CD4-positive, alpha-beta memory T cell (primary cell): ENCODE results near the gene GABRR3. TPM values are rescaled to one million over a fixed set of nuclear protein-coding genes. Genes with fewer than 3 reads are reported as not detected.
A peak's percentile ranks its signal among the peaks of the same experiment; 100 is the strongest.

Experiments
- CTCF ChIA-PET: fragments of 350-600 bp; sonication (Branson Sonifier 250); formaldehyde crosslinking; loops from one replicate; lab custom pipeline; 2021; ENCODE audit warnings: inconsistent platforms; ENCODE audit not compliant: partially characterized antibody; lab: Charles Lee
- POLR2A ChIA-PET: fragments of 350-600 bp; sonication (Branson Sonifier 250); formaldehyde crosslinking; loops from one replicate; lab custom pipeline; 2021; ENCODE audit not compliant: partially characterized antibody; lab: Charles Lee
- DNase-seq, 5 donors: peaks; one replicate each; pipeline versions ENCODE4 v3.0.0 to v3.0.0-alpha.2; 2020 to 2022; ENCODE audit warnings: mixed read lengths in 1 of 5
- H3K27ac ChIP-seq: one replicate; pipeline ENCODE4 v1.7.0; 2013; ENCODE audit warnings: low read depth, low read length
- H3K27me3 ChIP-seq: 2 replicates; pipeline ENCODE4 v1.7.0; 2013; ENCODE audit warnings: mild to moderate bottlenecking, low read length, moderate library complexity; ENCODE audit not compliant: insufficient read depth
- H3K36me3 ChIP-seq: 2 replicates; pipeline ENCODE4 v1.7.0; 2013; ENCODE audit warnings: mild to moderate bottlenecking, low read length, moderate library complexity; ENCODE audit not compliant: insufficient read depth
- H3K4me1 ChIP-seq: 2 replicates; pipeline ENCODE4 v1.7.0; 2013; ENCODE audit warnings: mild to moderate bottlenecking, low read length, moderate library complexity; ENCODE audit not compliant: insufficient read depth
- H3K4me3 ChIP-seq, 2 donors: one replicate each; pipeline ENCODE4 v1.7.0; 2013; ENCODE audit warnings: low read length in 2 of 2, mild to moderate bottlenecking in 1 of 2
- H3K9me3 ChIP-seq, 2 donors: one replicate each; pipeline ENCODE4 v1.7.0; 2013; ENCODE audit warnings: low read length in 2 of 2, control low read depth in 1 of 2; ENCODE audit not compliant: control insufficient read depth in 1 of 2
- H3K27ac Mint-ChIP-seq, 7 donors: one replicate each; pipeline ENCODE4 v1.8.0; 2020 to 2021; ENCODE audit warnings: mixed read lengths in 7 of 7, mild to moderate bottlenecking in 6 of 7, inconsistent platforms in 3 of 7, moderate library complexity in 3 of 7
- H3K27me3 Mint-ChIP-seq, 2 donors: one replicate each; pipeline ENCODE4 v1.8.0; 2020 to 2021; ENCODE audit warnings: mixed read lengths in 2 of 2
- H3K36me3 Mint-ChIP-seq, 2 donors: one replicate each; pipeline ENCODE4 v1.8.0; 2020 to 2021; ENCODE audit warnings: mixed read lengths in 2 of 2, inconsistent platforms in 1 of 2, mild to moderate bottlenecking in 1 of 2
- H3K4me1 Mint-ChIP-seq, 4 donors: one replicate each; pipeline ENCODE4 v1.8.0; 2020 to 2021; ENCODE audit warnings: mixed read lengths in 4 of 4, mild to moderate bottlenecking in 1 of 4
- H3K4me3 Mint-ChIP-seq, 8 donors: one replicate each; pipeline ENCODE4 v1.8.0; 2020 to 2021; ENCODE audit warnings: mixed read lengths in 8 of 8, mild to moderate bottlenecking in 7 of 8, moderate library complexity in 6 of 8, inconsistent platforms in 3 of 8
- H3K9me3 Mint-ChIP-seq, 8 donors: one replicate each; pipeline ENCODE4 v1.8.0; 2020 to 2021; ENCODE audit warnings: mixed read lengths in 8 of 8, mild to moderate bottlenecking in 5 of 8, inconsistent platforms in 3 of 8, moderate library complexity in 1 of 8
- intact Hi-C: fragments of 100-400 bp; cut with micrococcal nuclease; formaldehyde crosslinking; loops from one replicate; pipeline ENCODE4 v1.15.1; 2023
- polyA plus RNA-seq, 2 donors: library from polyadenylated mRNA; unstranded; fragments of 300-500 nt; fragmentation: Illumina TruSeq; gene quantifications; one replicate each; pipeline ENCODE4 v1.2.3, GENCODE V29; 2021
- total RNA-seq, 2 experiments: library from RNA; stranded (reverse); gene quantifications; one replicate each; pipeline ENCODE4 v1.2.3, GENCODE V29; 2021

Gene GABRR3
- total and polyA plus RNA-seq, 4 experiments from 2014 or later = 0.03 to 0.17 TPM; not detected in 2

DNA sequence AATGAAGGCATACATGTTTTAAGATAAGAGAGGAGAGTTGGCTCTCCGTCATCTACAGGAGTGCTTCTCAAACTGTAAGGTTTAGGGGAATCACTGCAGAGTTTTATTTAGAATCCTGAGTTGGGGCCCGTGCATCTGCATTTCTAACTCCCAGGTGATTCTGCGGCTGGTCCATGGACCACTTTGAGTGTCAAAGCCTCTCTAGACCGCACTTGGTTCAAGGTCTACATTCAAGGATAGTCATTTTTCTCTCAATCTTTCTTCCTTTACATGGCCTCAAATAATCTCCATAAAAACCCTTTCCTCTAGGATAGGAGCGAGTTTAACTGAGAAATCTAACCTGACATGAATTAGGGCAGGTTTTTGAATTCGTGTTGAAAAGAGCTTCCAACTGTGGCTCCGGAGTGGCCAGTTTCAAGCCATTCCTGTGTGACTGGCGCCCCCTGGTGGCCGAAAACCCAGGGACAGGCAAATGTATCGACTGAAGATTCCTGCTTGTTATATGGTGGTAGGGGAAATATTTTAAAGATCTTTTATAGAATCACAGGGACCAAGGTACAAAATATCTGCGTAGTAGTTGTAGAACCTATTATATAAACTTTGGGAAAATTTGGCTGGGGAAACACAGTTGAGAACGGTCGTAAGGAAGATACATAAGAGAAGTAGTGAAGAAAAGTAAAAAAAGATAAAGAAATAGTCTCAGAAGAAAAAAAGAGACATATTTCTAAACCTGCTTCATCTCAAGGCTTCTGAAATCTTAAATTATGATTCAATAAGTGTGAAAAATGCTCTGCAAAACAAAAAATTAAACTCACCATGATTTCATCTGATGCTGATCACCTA lies 11.9 kb downstream of the GABRR3 start:
- H3K27ac Mint-ChIP-seq = peak overlapping the region in 6 of 7 donors; percentile 6 to 72 (median 36)
- H3K36me3 Mint-ChIP-seq = no peaks in the 10 kb centered on the region
- H3K4me1 Mint-ChIP-seq = peaks cover under 1 to 5% (median 5%) of the 10 kb centered on the region in 4 donors
- H3K4me3 Mint-ChIP-seq = no peak overlapping the region
- H3K27me3 Mint-ChIP-seq = no peaks in the 10 kb centered on the region
- Histone ChIP-seq H3K27ac (no peak overlapping the region), H3K4me1 (peaks cover 1% of the 10 kb centered on the region), H3K27me3 (no peaks in the 10 kb centered on the region), H3K36me3 (no peaks in the 10 kb centered on the region), H3K9me3 (no peaks in the 10 kb centered on the region), H3K4me3 (no peak overlapping the region)
- ChIA-PET CTCF (interaction anchor here (0.6 to 8.1 kb wide), 33 partner anchors 10 to 550 kb away, joined by 3 to 174 read pairs (median 5); partner anchors contain the start of genes ARL6 and CRYBG3), POLR2A (interaction anchor here (1.0 kb wide), 2 partner anchors 52 to 223 kb away, joined by 3 read pairs; no protein-coding TSS in a partner anchor)
- no peaks in the 10 kb centered on the region for H3K9me3 Mint-ChIP-seq
- DNase-seq = peak; percentile 77 to 84 (median 81)
- intact Hi-C loops = loop anchor here (1.0 to 2.0 kb wide), 6 partner anchors 51 to 1160 kb away; partner anchors contain the start of gene RIOX2

DNA sequence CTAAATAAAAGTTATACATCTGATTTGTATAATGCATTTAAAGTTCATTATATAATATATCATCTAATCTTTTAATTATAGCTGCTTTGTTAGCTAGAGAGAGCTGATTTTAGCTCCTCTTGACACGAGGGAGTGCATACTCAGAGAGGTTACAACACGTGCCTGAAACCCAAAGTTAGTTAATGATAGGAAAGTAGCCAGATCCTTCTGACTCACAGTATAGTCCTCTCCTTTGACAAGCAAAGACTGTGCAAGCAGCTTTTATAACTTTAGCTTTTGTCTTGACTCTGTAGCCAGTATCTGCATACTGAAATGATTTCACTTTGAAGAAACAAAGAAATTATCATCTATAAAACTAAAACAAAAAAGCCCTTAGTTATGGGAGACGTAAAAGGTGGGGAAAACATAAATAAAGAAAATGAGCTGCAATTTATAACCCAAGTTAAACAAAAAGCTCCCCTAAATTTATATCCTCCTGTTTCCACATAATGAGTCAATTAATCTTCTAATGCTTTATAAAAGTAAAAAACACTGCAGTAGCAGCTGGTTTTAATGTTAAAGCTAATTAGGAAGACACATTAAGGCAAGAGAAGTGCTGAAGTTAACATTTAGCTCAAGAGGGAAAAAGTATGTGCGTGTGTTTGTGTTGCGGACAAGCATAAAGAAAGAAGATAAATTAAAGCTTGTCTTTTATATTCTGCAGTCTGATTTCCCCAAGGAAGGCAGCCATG lies 13.1 kb downstream of the GABRR3 start:
- Mint-ChIP-seq H3K27ac (peak overlapping the region in 1 of 7 donors; percentile 46), H3K27me3 (no peaks in the 10 kb centered on the region), H3K36me3 (no peaks in the 10 kb centered on the region), H3K4me1 (peaks cover 0 to 5% (median 5%) of the 10 kb centered on the region in 4 donors), H3K4me3 (no peak overlapping the region), H3K9me3 (no peaks in the 10 kb centered on the region)
- H3K27ac ChIP-seq = no peak overlapping the region
- no peaks in the 10 kb centered on the region for H3K36me3 ChIP-seq
- DNase-seq = no peak
- ChIA-PET CTCF (interaction anchor here (0.5 to 8.1 kb wide), 34 partner anchors 9 to 1810 kb away, joined by 3 to 174 read pairs (median 4); partner anchors contain the start of genes ARL6, CMSS1 and CRYBG3), POLR2A (interaction anchor here (1.6 kb wide), 1 partner anchor 201 kb away, joined by 5 read pairs; no protein-coding TSS in a partner anchor)
- H3K9me3 ChIP-seq = no peaks in the 10 kb centered on the region
- no peaks in the 10 kb centered on the region for H3K27me3 ChIP-seq
- no peak overlapping the region for H3K4me3 ChIP-seq
- intact Hi-C loops = loop anchor here (2.0 kb wide), 2 partner anchors 303 to 1159 kb away; no protein-coding TSS in a partner anchor
- no peaks in the 10 kb centered on the region for H3K4me1 ChIP-seq

DNA sequence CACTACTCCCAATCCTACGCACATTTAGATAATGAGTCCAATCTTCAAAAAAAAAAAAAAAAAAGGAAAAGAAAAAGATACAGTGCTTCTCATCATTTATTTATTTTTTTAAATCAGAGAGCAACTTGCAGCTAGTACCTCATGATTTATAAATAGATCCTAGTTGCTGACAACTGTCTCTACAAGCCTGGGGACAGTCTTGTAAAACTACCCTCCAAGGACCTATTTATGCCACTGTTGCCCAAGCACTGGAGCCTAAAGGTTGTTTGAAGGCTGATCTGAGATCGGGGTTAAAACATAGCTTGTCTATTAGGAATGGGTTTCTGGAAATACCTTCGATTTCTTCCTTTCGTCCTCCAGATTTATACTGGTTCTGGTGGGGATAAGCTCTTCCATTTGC lies 14.7 kb downstream of the GABRR3 start:
- Histone ChIP-seq H3K27ac (no peak overlapping the region), H3K36me3 (no peaks in the 10 kb centered on the region), H3K4me3 (no peak overlapping the region), H3K9me3 (no peaks in the 10 kb centered on the region), H3K4me1 (no peaks in the 10 kb centered on the region), H3K27me3 (no peaks in the 10 kb centered on the region)
- no peak for DNase-seq
- H3K27ac Mint-ChIP-seq = no peak overlapping the region
- ChIA-PET POLR2A (no interaction called here), CTCF (interaction anchor here (0.9 to 8.1 kb wide), 10 partner anchors 9 to 1798 kb away, joined by 3 to 174 read pairs (median 4); partner anchors contain the start of gene CMSS1)
- H3K36me3 Mint-ChIP-seq = no peaks in the 10 kb centered on the region
- no peak overlapping the region for H3K4me3 Mint-ChIP-seq
- peaks cover 0 to 1% (median 0%) of the 10 kb centered on the region in 8 donors for H3K9me3 Mint-ChIP-seq
- H3K4me1 Mint-ChIP-seq = peaks cover 0 to 5% (median 5%) of the 10 kb centered on the region in 4 donors
- no peaks in the 10 kb centered on the region for H3K27me3 Mint-ChIP-seq
- intact Hi-C loops = no loop called here

DNA sequence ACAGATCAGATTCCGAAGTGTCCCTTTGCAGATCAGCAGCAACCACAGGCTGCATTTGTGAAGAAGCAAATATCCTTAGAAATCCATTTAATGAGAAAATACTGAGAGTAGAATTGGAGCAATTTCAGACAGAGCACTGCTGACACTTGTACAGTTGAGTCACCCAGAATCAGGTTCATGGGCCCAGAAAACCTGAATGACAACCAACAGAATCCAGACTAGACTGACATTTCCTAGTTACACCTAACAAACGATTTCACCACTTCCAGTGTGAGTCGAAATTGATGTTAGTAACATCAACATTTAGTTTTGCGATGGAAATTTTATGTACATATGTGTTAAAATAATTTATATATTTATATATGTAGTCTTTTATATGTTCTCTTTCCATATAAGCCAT lies 16.8 kb downstream of the GABRR3 start:
- no peaks in the 10 kb centered on the region for H3K9me3 ChIP-seq
- Mint-ChIP-seq H3K27me3 (peaks cover 2% of the 10 kb centered on the region in 2 donors), H3K4me1 (peaks cover 0 to 4% (median 4%) of the 10 kb centered on the region in 4 donors), H3K27ac (no peak overlapping the region), H3K9me3 (peaks cover 0 to 1% (median 0%) of the 10 kb centered on the region in 8 donors), H3K36me3 (no peaks in the 10 kb centered on the region), H3K4me3 (no peak overlapping the region)
- CTCF ChIA-PET = interaction anchor here (0.8 kb wide), 1 partner anchor 224 kb away, joined by 3 read pairs; no protein-coding TSS in a partner anchor
- H3K27ac ChIP-seq = no peak overlapping the region
- POLR2A ChIA-PET = no interaction called here
- H3K4me1 ChIP-seq = no peaks in the 10 kb centered on the region
- H3K4me3 ChIP-seq = no peak overlapping the region
- DNase-seq = no peak
- H3K27me3 ChIP-seq = no peaks in the 10 kb centered on the region
- intact Hi-C loops = no loop called here
- no peaks in the 10 kb centered on the region for H3K36me3 ChIP-seq

DNA sequence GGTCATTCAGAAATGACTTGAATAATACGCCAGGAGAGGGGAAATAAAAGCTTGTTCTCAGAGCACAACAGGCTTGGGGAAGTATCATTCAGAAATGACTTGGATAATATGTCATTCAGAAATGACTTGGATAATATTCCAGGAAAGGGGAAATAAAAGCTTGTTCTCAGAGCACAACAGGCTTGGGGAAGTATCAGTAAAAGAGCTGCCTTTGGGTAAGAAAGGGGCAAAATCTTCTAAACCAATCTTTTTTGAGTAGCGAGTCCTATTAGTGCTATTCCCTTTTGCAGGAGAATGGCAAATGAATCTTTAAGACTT lies 20.9 kb downstream of the GABRR3 start:
- ChIA-PET POLR2A (no interaction called here), CTCF (interaction anchor here (1.2 to 4.5 kb wide), 4 partner anchors 9 to 26 kb away, joined by 5 to 33 read pairs (median 6); no protein-coding TSS in a partner anchor)
- Histone ChIP-seq H3K27me3 (no peaks in the 10 kb centered on the region), H3K4me3 (no peak overlapping the region), H3K27ac (no peak overlapping the region), H3K4me1 (no peaks in the 10 kb centered on the region), H3K9me3 (no peaks in the 10 kb centered on the region), H3K36me3 (no peaks in the 10 kb centered on the region)
- no peaks in the 10 kb centered on the region for H3K4me1 Mint-ChIP-seq
- no peaks in the 10 kb centered on the region for H3K36me3 Mint-ChIP-seq
- DNase-seq = no peak
- no peak overlapping the region for H3K4me3 Mint-ChIP-seq
- H3K9me3 Mint-ChIP-seq = peaks cover 0 to 1% (median 0%) of the 10 kb centered on the region in 8 donors
- intact Hi-C loops = no loop called here
- H3K27me3 Mint-ChIP-seq = peaks cover 2 to 7% of the 10 kb centered on the region in 2 donors
- H3K27ac Mint-ChIP-seq = no peak overlapping the region

DNA sequence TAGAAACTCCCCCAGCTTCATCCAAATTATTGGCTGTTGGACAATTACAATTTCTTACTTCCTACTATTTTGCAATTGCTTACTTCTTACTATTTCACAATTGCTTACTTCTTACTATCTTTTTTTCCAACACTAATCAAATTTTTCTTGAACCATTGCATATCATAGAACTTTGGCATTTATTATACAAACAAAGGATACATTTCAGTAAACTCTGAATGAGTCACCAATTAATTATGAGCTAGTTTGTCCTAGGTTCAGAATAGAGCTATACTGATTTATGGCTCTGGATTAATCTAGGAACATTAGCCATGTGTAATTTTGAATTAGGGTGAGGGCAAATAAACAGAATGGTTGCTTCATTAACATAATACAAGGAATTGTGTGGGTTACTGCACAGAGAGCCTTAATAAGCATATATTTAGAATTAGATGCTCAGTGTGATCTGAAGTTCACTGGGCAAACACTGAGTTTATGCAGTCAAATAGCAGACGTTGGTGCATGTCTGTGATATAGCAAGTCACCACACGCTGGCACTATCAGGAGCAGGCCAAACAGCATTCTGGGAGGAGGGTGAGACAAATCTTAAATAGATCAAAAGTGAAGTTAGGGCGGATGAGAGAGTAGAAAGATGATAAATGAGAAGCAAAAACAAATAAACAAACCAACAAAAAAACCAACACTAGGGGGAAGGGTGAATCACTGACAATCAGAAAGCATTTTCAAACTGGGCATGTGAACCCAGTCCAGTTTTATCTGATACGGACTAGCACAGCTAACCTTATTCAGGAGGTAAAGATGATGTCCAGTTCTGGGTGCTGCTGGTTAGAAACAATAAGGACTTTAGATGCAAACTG lies 21.5 kb downstream of the GABRR3 start:
- DNase-seq = no peak
- Mint-ChIP-seq H3K27me3 (peaks cover 2 to 7% of the 10 kb centered on the region in 2 donors), H3K4me1 (peaks cover 0 to 2% (median 0%) of the 10 kb centered on the region in 4 donors), H3K36me3 (no peaks in the 10 kb centered on the region), H3K9me3 (peaks cover 0 to 1% (median 0%) of the 10 kb centered on the region in 8 donors), H3K27ac (peak overlapping the region in 1 of 7 donors; percentile 31), H3K4me3 (no peak overlapping the region)
- ChIA-PET CTCF (interaction anchor here (1.1 to 4.5 kb wide), 4 partner anchors 9 to 13 kb away, joined by 3 to 33 read pairs (median 6); no protein-coding TSS in a partner anchor), POLR2A (interaction anchor here (1.3 kb wide), 1 partner anchor 100 kb away, joined by 3 read pairs; no protein-coding TSS in a partner anchor)
- intact Hi-C loops = no loop called here
- Histone ChIP-seq H3K27ac (no peak overlapping the region), H3K9me3 (no peaks in the 10 kb centered on the region), H3K4me3 (no peak overlapping the region), H3K27me3 (no peaks in the 10 kb centered on the region), H3K36me3 (no peaks in the 10 kb centered on the region), H3K4me1 (no peaks in the 10 kb centered on the region)
